HepG2 (cell line): ENCODE measurements around the gene MUTYH. TPM values are rescaled to one million over a fixed set of nuclear protein-coding genes. Genes with fewer than 3 reads are reported as not detected.

Experiments used
- ATAC-seq: fragments of 200-7000 bp; cut with Tn5 transposase; 3 replicates; pipeline ENCODE4 v1.9.1; 2020; ENCODE audit warnings: mild to moderate bottlenecking, moderate library complexity
- BruUV-seq: library from RNA; stranded (reverse); fragments of 400-500 nt; replicated peaks from 2 replicates; lab custom pipeline; 2021; lab: Mats Ljungman, UMichigan
- CTCF ChIA-PET: fragments of 300-600 bp; formaldehyde crosslinking; extraction: SDS; loops from one replicate; lab custom pipeline; 2021; ENCODE audit warnings: low total read pairs, inconsistent platforms, low intra/inter-chr PET ratio; lab: Yijun Ruan, JAX
- POLR2A ChIA-PET: fragments of 350-600 bp; sonication (Branson Sonifier 250); formaldehyde crosslinking; loops from one replicate; lab custom pipeline; 2020; ENCODE audit warnings: antibody characterized with exemption, inconsistent platforms; lab: Yijun Ruan, JAX
- DNase-seq: peaks from one replicate; pipeline ENCODE4 v3.0.0-alpha.2; 2015; ENCODE audit warnings: low spot score
- FAIRE-seq: peaks from 3 replicates; lab custom pipeline; 2011; peaks lifted over from hg19 to GRCh38; lab: Jason Lieb, UNC
- H2AFZ ChIP-seq: one replicate; pipeline ENCODE4 v1.6.1; 2011; ENCODE audit warnings: low read length, inconsistent platforms
- H3K27ac ChIP-seq: fragments of 300-600 bp; 3 replicates; pipeline ENCODE4 v1.8.0; 2011; ENCODE audit warnings: mixed run types, mild to moderate bottlenecking, mixed read lengths, low read length, inconsistent platforms; ENCODE audit not compliant: insufficient read depth; ENCODE audit errors: extremely low read length
- H3K27me3 ChIP-seq, 2 experiments: fragments of 200-600 bp in 1 of 2; 2 replicates in 1 of 2; 3 replicates in 1 of 2; pipeline versions ENCODE4 v1.6.0 to v1.8.0; 2011; ENCODE audit warnings: low read length in 2 of 2, mild to moderate bottlenecking in 2 of 2, moderate library complexity in 2 of 2, inconsistent platforms in 1 of 2; ENCODE audit not compliant: insufficient read depth in 2 of 2, control insufficient read depth in 1 of 2
- H3K36me3 ChIP-seq, 2 experiments: fragments of 200-600 bp in 1 of 2; replicated peaks in 1 of 2; 2 replicates in 1 of 2; 3 replicates in 1 of 2; pipeline versions ENCODE4 v1.5.1 to v1.8.0; 2011; ENCODE audit warnings: low read length in 2 of 2, inconsistent platforms in 1 of 2; ENCODE audit not compliant: insufficient read depth in 2 of 2, control insufficient read depth in 1 of 2
- H3K4me1 ChIP-seq: 2 replicates; pipeline ENCODE4 v1.5.1; 2012; ENCODE audit warnings: low read length, inconsistent platforms; ENCODE audit not compliant: insufficient read depth
- H3K4me2 ChIP-seq: 2 replicates; pipeline ENCODE4 v1.6.0; 2011; ENCODE audit warnings: low read depth, low read length, inconsistent platforms
- H3K4me3 ChIP-seq, 3 experiments: fragments of 200-600 bp in 1 of 3; sonication (generic), shearing (Covaris generic) in 1 of 3; replicated peaks in 1 of 3; 2 replicates each; pipeline ENCODE4 v1.5.1; 2011 to 2016; ENCODE audit warnings: low read length in 3 of 3, inconsistent platforms in 2 of 3, low read depth in 2 of 3, mild to moderate bottlenecking in 2 of 3, control low read depth in 1 of 3, mixed read lengths in 1 of 3; ENCODE audit not compliant: insufficient read depth in 1 of 3
- H3K79me2 ChIP-seq: one replicate; pipeline ENCODE4 v1.6.1; 2011; ENCODE audit warnings: low read length, inconsistent platforms; ENCODE audit not compliant: insufficient read depth
- H3K9ac ChIP-seq: 2 replicates; pipeline ENCODE4 v1.6.0; 2011; ENCODE audit warnings: mild to moderate bottlenecking, low read depth, low read length, inconsistent platforms; ENCODE audit not compliant: insufficient read depth
- H3K9me3 ChIP-seq: 2 replicates; pipeline ENCODE4 v1.5.1; 2012; ENCODE audit warnings: mild to moderate bottlenecking, low read length
- H4K20me1 ChIP-seq: 2 replicates; pipeline ENCODE4 v1.6.0; 2011; ENCODE audit warnings: inconsistent platforms, mild to moderate bottlenecking, low read length, moderate library complexity; ENCODE audit not compliant: insufficient read depth
- AKAP8 ChIP-seq: sonication (generic); formaldehyde crosslinking; IDR thresholded peaks from 2 replicates; pipeline ENCODE4 v1.5.1; 2020; ENCODE audit warnings: mild to moderate bottlenecking, missing genetic modification reagents
- ZNF33A ChIP-seq: sonication (generic); formaldehyde crosslinking; IDR thresholded peaks from 2 replicates; pipeline ENCODE4 v1.5.1; 2020; ENCODE audit warnings: missing genetic modification reagents, mild to moderate bottlenecking, moderate library complexity, borderline replicate concordance
- ZNF512 ChIP-seq: sonication (generic); formaldehyde crosslinking; IDR thresholded peaks from 2 replicates; pipeline ENCODE4 v1.4.0; 2020; ENCODE audit warnings: mild to moderate bottlenecking, missing genetic modification reagents
- ZNF547 ChIP-seq: sonication (generic); formaldehyde crosslinking; IDR thresholded peaks from 2 replicates; pipeline ENCODE4 v1.5.1; 2020; ENCODE audit warnings: mild to moderate bottlenecking, missing genetic modification reagents
- WGBS: methylation state at CpG from one replicate; pipeline ENCODE4 v1.1.6; 2017; ENCODE audit warnings: low lambda C conversion rate; 5-methylcytosine and 5-hydroxymethylcytosine counted together
- in situ Hi-C: cut with HindIII; loops from 2 replicates; pipeline ENCODE4 v1.10.0; 2017; ENCODE audit warnings: low pct_unique_long_range_greater_than_20kb; ENCODE audit not compliant: extremely low pct_ligation_motif_present
- intact Hi-C: fragments of 100-400 bp; cut with micrococcal nuclease; formaldehyde crosslinking; loops from one replicate; pipeline ENCODE4 v1.10.0; 2022; ENCODE audit not compliant: unreplicated experiment
- polyA plus RNA-seq, 8 experiments: library from polyadenylated mRNA; depleted of rRNA in 3 of 8; stranded (reverse) in 7 of 8; unstranded in 1 of 8; fragments of >200 nt; fragmentation: Illumina TruSeq in 4 of 8; extraction: Trizol in 4 of 8; gene quantifications; 2 replicates each; pipeline versions ENCODE4 v1.2.1 to v1.2.3, GENCODE V29; 2011 to 2016; ENCODE audit warnings: low read depth in 4 of 8, missing spikeins in 1 of 8, mixed read lengths in 1 of 8; ENCODE audit not compliant: insufficient read depth in 1 of 8
- total RNA-seq, 5 experiments: library from RNA; depleted of rRNA; stranded (reverse); fragments of >200 nt; fragmentation: Illumina TruSeq; extraction: Trizol; gene quantifications; 2 replicates each; pipeline ENCODE4 v1.2.3, GENCODE V29; 2016; ENCODE audit warnings: low read depth in 1 of 5

Gene MUTYH
- total and polyA plus RNA-seq, 2 of the 13 experiments (the other 11 are each of a cell fraction or from before 2014, with no cell fraction given), result 16.3 to 17.1 TPM

GRCh38 chr1:45302505-45303150 is 37.6 kb downstream of the MUTYH start:
- 93% methylated on average over 16 of the region's 16 CpGs for WGBS
- Histone ChIP-seq H2AFZ (no peak overlapping the region), H3K27ac (peak overlapping the region; percentile 63), H4K20me1 (no peaks in the 10 kb centered on the region), H3K79me2 (no peaks in the 10 kb centered on the region), H3K9me3 (no peaks in the 10 kb centered on the region), H3K4me2 (peak overlapping the region; percentile 83), H3K36me3 (no peaks in the 10 kb centered on the region), H3K27me3 (no peaks in the 10 kb centered on the region), H3K4me1 (peaks cover 65% of the 10 kb centered on the region), H3K4me3 (peak overlapping the region; percentile 50 to 74 (median 73)), H3K9ac (peak overlapping the region; percentile 70)
- no TSS peak for BruUV-seq
- intact Hi-C loops, result loop anchor here (2.0 to 10.0 kb wide), 2 partner anchors 96 to 478 kb away; partner anchors contain the start of gene ZSWIM5
- CTCF ChIA-PET, result interaction anchor here (0.7 to 3.0 kb wide), 3 partner anchors 28 to 289 kb away, joined by 3 to 13 read pairs (median 12); no protein-coding TSS in a partner anchor
- in situ Hi-C loops, result loop anchor here (5.0 to 10.0 kb wide), 3 partner anchors 190 to 468 kb away; partner anchors contain the start of genes HECTD3, TESK2 and UROD
- FAIRE-seq (no peak), DNase-seq (no peak), ATAC-seq (no peak)
- TF ChIP-seq ZNF33A, result 0 out of 2 replicates have a peak, but pooled peaks have one; percentile 10
- TF ChIP-seq ZNF547, result no peak
- POLR2A ChIA-PET, result interaction anchor here (0.8 to 10.2 kb wide), 21 partner anchors 10 to 514 kb away, joined by 3 to 231 read pairs (median 7); partner anchors contain the start of genes BTBD19, CCDC163, GPBP1L1 and HECTD3

- POLR2A ChIA-PET, result interaction anchor here (10.2 kb wide), 1 partner anchor 286 kb away, joined by 231 read pairs; the partner anchor contains the start of genes HECTD3 and UROD
- H3K79me2 ChIP-seq, result no peaks in the 10 kb centered on the region
- no peak overlapping the region for H2AFZ ChIP-seq
- TF ChIP-seq ZNF512 (CRISPR knock-in tag) (peak; percentile 98), AKAP8 (CRISPR knock-in tag) (no peak)
- TF ChIP-seq, all 625 proteins: peak for 1
- H3K4me1 ChIP-seq, result peaks cover 82% of the 10 kb centered on the region
- H3K9me3 ChIP-seq, result no peaks in the 10 kb centered on the region
- no peak for FAIRE-seq
- no peak for ATAC-seq
- CTCF ChIA-PET, result interaction anchor here (0.7 to 1.9 kb wide), 4 partner anchors 236 to 289 kb away, joined by 3 to 24 read pairs (median 12); partner anchors contain the start of gene UROD
- no peaks in the 10 kb centered on the region for H3K36me3 ChIP-seq
- no peaks in the 10 kb centered on the region for H3K27me3 ChIP-seq
- intact Hi-C loops, result loop anchor here (1.0 to 10.0 kb wide), 4 partner anchors 70 to 476 kb away; no protein-coding TSS in a partner anchor
- DNase-seq, result no peak
- no peak overlapping the region for H3K4me3 ChIP-seq
- H3K4me2 ChIP-seq, result peak overlapping the region; percentile 18; the same call in 1 of the 2 replicates
- H4K20me1 ChIP-seq, result no peaks in the 10 kb centered on the region
- no peak overlapping the region for H3K27ac ChIP-seq
- no TSS peak for BruUV-seq
- H3K9ac ChIP-seq, result no peak overlapping the region
- in situ Hi-C loops, result loop anchor here (5.0 to 10.0 kb wide), 3 partner anchors 192 to 466 kb away; partner anchors contain the start of genes HECTD3, TESK2 and UROD
- whole genome bisulfite sequencing, result 59% methylated on average over 2 of the region's 2 CpGs
These were observed 39.6 kb downstream of the MUTYH start for GRCh38 chr1:45300669-45300997.
